HCT116 (cell line): ENCODE data around the gene KATNAL1. TPM values are rescaled to one million over a fixed set of nuclear protein-coding genes. Genes with fewer than 3 reads are reported as not detected.

Experiments used
- ATAC-seq: fragments of 200-7000 bp; cut with Tn5 transposase; 2 replicates; pipeline ENCODE4 v1.9.1; 2020; ENCODE audit warnings: mild to moderate bottlenecking, moderate library complexity
- Bru-seq: library from RNA; stranded (reverse); fragments of 400-500 nt; gene quantifications from one replicate; lab custom pipeline; 2021; lab: Mats Ljungman, UMichigan
- BruChase-seq, 2 experiments: library from RNA; stranded (reverse); fragments of 400-500 nt; gene quantifications; one replicate each; lab custom pipeline; 2021; lab: Mats Ljungman, UMichigan
- BruUV-seq: library from RNA; stranded (reverse); fragments of 400-500 nt; replicated peaks from 2 replicates; lab custom pipeline; 2021; lab: Mats Ljungman, UMichigan
- CTCF ChIA-PET: fragments of 300-600 bp; sonication (Branson Sonifier 250); formaldehyde crosslinking; loops from one replicate; lab custom pipeline; 2021; ENCODE audit warnings: antibody characterized with exemption; lab: Charles Lee
- POLR2A ChIA-PET: fragments of 300-600, 350-600 bp; sonication (Branson Sonifier 250); formaldehyde crosslinking; loops from one replicate; lab custom pipeline; 2021; ENCODE audit warnings: antibody characterized with exemption; lab: Charles Lee
- RAD21 ChIA-PET, 2 experiments: fragments of 300-600 bp; sonication (Branson Sonifier 250); formaldehyde crosslinking; loops; one replicate each; lab custom pipeline; 2023; ENCODE audit warnings: low total read pairs in 2 of 2; ENCODE audit not compliant: uncharacterized antibody in 2 of 2, unreplicated experiment in 2 of 2, low non-redundant PET in 1 of 2; lab: Charles Lee
- DNase-seq: peaks from one replicate; pipeline ENCODE4 v3.0.0-alpha.2; 2010; ENCODE audit warnings: low read depth, low spot score
- H2AFZ ChIP-seq: fragments of 200-600 bp; shearing (Covaris generic), sonication (generic); 2 replicates; pipeline ENCODE4 v1.6.1; 2017; ENCODE audit warnings: low read depth, mixed run types, mixed read lengths, antibody characterized with exemption, low read length; ENCODE audit not compliant: poor library complexity, severe bottlenecking
- H3K27ac ChIP-seq: 2 replicates; pipeline ENCODE4 v1.5.1; 2012; ENCODE audit warnings: low read depth, low read length
- H3K27me3 ChIP-seq: fragments of 200-600 bp; sonication (generic); 2 replicates; pipeline ENCODE4 v1.6.1; 2016; ENCODE audit warnings: mixed run types, low read length, mixed read lengths; ENCODE audit not compliant: insufficient read depth
- H3K36me3 ChIP-seq, 2 experiments: fragments of 200-500 bp in 1 of 2; fragments of 200-600 bp in 1 of 2; sonication (Bioruptor generic) in 1 of 2; sonication (generic) in 1 of 2; 2 replicates each; pipeline versions ENCODE4 v1.5.1 to v1.6.1; 2014 to 2016; ENCODE audit warnings: low read length in 2 of 2, inconsistent platforms in 1 of 2, mixed read lengths in 1 of 2, mixed run types in 1 of 2; ENCODE audit not compliant: insufficient read depth in 2 of 2, control insufficient read depth in 1 of 2
- H3K4me1 ChIP-seq, 2 experiments: fragments of 200-600 bp in 1 of 2; sonication (generic) in 1 of 2; 2 replicates each; pipeline versions ENCODE4 v1.5.1 to v1.6.1; 2012 to 2017; ENCODE audit warnings: low read length in 2 of 2, inconsistent platforms in 1 of 2, mild to moderate bottlenecking in 1 of 2, mixed read lengths in 1 of 2, mixed run types in 1 of 2, moderate library complexity in 1 of 2; ENCODE audit not compliant: insufficient read depth in 2 of 2, control insufficient read depth in 1 of 2
- H3K4me2 ChIP-seq: fragments of 200-600 bp; sonication (generic); 2 replicates; pipeline ENCODE4 v1.6.1; 2017; ENCODE audit warnings: mixed run types, low read length, mixed read lengths
- H3K4me3 ChIP-seq, 2 experiments: fragments of 200-600 bp in 1 of 2; sonication (generic) in 1 of 2; replicated peaks in 1 of 2; 2 replicates each; pipeline ENCODE4 v1.5.1; 2011 to 2016; ENCODE audit warnings: low read length in 2 of 2, control low read depth in 1 of 2, low read depth in 1 of 2, mild to moderate bottlenecking in 1 of 2, mixed read lengths in 1 of 2, mixed run types in 1 of 2
- H3K79me2 ChIP-seq: fragments of 200-600 bp; sonication (generic); 2 replicates; pipeline ENCODE4 v1.6.1; 2017; ENCODE audit warnings: mild to moderate bottlenecking, mixed run types, low read length, moderate library complexity, mixed read lengths; ENCODE audit not compliant: insufficient read depth
- H3K9ac ChIP-seq: fragments of 200-600 bp; sonication (generic); 2 replicates; pipeline ENCODE4 v1.6.1; 2016; ENCODE audit warnings: low read length, mixed read lengths
- H3K9me2 ChIP-seq: fragments of 200-600 bp; sonication (generic), shearing (Covaris generic); 2 replicates; pipeline ENCODE4 v1.6.1; 2017; ENCODE audit warnings: mixed run types, mild to moderate bottlenecking, moderate library complexity; ENCODE audit not compliant: insufficient read depth
- H3K9me3 ChIP-seq, 2 experiments: fragments of 200-500 bp in 1 of 2; fragments of 200-600 bp in 1 of 2; sonication (Bioruptor generic) in 1 of 2; sonication (generic) in 1 of 2; 2 replicates each; pipeline ENCODE4 v1.6.1; 2014 to 2017; ENCODE audit warnings: low read length in 2 of 2, mixed read lengths in 2 of 2, inconsistent platforms in 1 of 2, low read depth in 1 of 2, mild to moderate bottlenecking in 1 of 2, mixed run types in 1 of 2, moderate library complexity in 1 of 2; ENCODE audit not compliant: control insufficient read depth in 1 of 2, insufficient read depth in 1 of 2
- H4K20me1 ChIP-seq: fragments of 200-600 bp; sonication (generic), shearing (Covaris generic); 2 replicates; pipeline ENCODE4 v1.6.1; 2017; ENCODE audit warnings: mixed run types, mild to moderate bottlenecking, moderate library complexity; ENCODE audit not compliant: insufficient read depth
- CBX3 ChIP-seq: IDR thresholded peaks from 2 replicates; pipeline ENCODE4 v1.6.1; 2012; ENCODE audit warnings: low read depth
- CEBPB ChIP-seq: IDR thresholded peaks from 2 replicates; pipeline ENCODE4 v1.6.1; 2012; ENCODE audit warnings: low read depth
- ELF1 ChIP-seq: IDR thresholded peaks from 2 replicates; pipeline ENCODE4 v1.6.1; 2012; ENCODE audit warnings: low read depth, borderline replicate concordance
- JUND ChIP-seq: IDR thresholded peaks from 2 replicates; pipeline ENCODE4 v1.6.1; 2012
- MAX ChIP-seq: IDR thresholded peaks from 2 replicates; pipeline ENCODE4 v1.6.1; 2012
- POLR2A ChIP-seq: IDR thresholded peaks from 2 replicates; pipeline ENCODE4 v1.7.0; 2011; ENCODE audit warnings: borderline replicate concordance; ENCODE audit not compliant: insufficient read depth, insufficient read length; ENCODE audit errors: extremely low read depth
- SP1 ChIP-seq: IDR thresholded peaks from 2 replicates; pipeline ENCODE4 v1.6.1; 2012; ENCODE audit warnings: low read depth
- TCF7L2 ChIP-seq: IDR thresholded peaks from 2 replicates; pipeline ENCODE4 v1.7.0; 2011; ENCODE audit warnings: borderline replicate concordance, inconsistent platforms; ENCODE audit not compliant: insufficient read depth, insufficient read length; ENCODE audit errors: extremely low read depth
- ZNF274 ChIP-seq: fragments of 200-500 bp; sonication (Bioruptor generic); IDR thresholded peaks from 2 replicates; pipeline ENCODE4 v1.6.1; 2014; ENCODE audit warnings: mild to moderate bottlenecking, low read depth, low read length, inconsistent platforms
- intact Hi-C: fragments of 100-400 bp; cut with micrococcal nuclease; formaldehyde crosslinking; loops from 2 replicates; pipeline ENCODE4 v1.10.0; 2022
- long read RNA-seq: library from polyadenylated mRNA; unstranded; transcript quantifications from one replicate; pipeline ENCODE4 v2.0.0, GENCODE V29; 2021; ENCODE audit not compliant: unreplicated experiment
- polyA plus RNA-seq: library from polyadenylated mRNA; unstranded; fragments of >200 nt; gene quantifications from 2 replicates; pipeline ENCODE4 v1.2.1, GENCODE V29; 2012; ENCODE audit warnings: missing spikeins
- total RNA-seq: library from RNA; stranded (reverse); gene quantifications from one replicate; pipeline ENCODE4 v1.2.1, GENCODE V29; 2021; ENCODE audit not compliant: unreplicated experiment

Gene KATNAL1
- total RNA-seq (17.3 TPM), Bru-seq, nascent RNA (percentile 62 among the genes with signal in this experiment), BruChase-seq, experiment 1, labeled RNA remaining after a 6-hour chase (percentile 62 among the genes with signal in this experiment), BruChase-seq, experiment 2, labeled RNA remaining after a 2-hour chase (percentile 69 among the genes with signal in this experiment)
- polyA plus RNA-seq = 3.1 and 3.4 TPM in 2 replicates
- long read RNA-seq, full-length matches to known transcripts = 1 of 11 reads
- long read RNA-seq, partial matches to known transcripts = 2 of 11 reads
- long read RNA-seq, other reads (novel, unspliced or antisense) = 8 of 11 reads

GRCh38 chr13:30307194-30307970 is at the start of gene KATNAL1:
TSS of gene KATNAL1 (minus strand) at chr13:30307551. CDS start at chr13:30283777, 23,774 bp downstream.
- CTCF ChIA-PET = interaction anchor here (1.2 kb wide), 1 partner anchor 175 kb away, joined by 4 read pairs; no protein-coding TSS in a partner anchor
- DNase-seq (no peak), ATAC-seq (peak; percentile 76)
- Histone ChIP-seq H3K9me3 (no peaks in the 10 kb centered on the region), H3K4me2 (peak within 1 kb of the TSS; percentile 82), H3K4me3 (peak within 1 kb of the TSS; percentile 69 to 70), H3K27me3 (no peaks in the 10 kb centered on the region), H3K4me1 (peaks cover 47 to 57% of the 10 kb centered on the region in 2 experiments), H3K27ac (peak within 1 kb of the TSS; percentile 89), H3K36me3 (no peaks in the 10 kb centered on the region), H3K9me2 (no peaks in the 10 kb centered on the region), H4K20me1 (no peaks in the 10 kb centered on the region), H3K9ac (peak within 1 kb of the TSS; percentile 74), H2AFZ (no peak within 1 kb of the TSS), H3K79me2 (peaks cover 43% of the 10 kb centered on the region)
- intact Hi-C loops = no loop called here
- POLR2A ChIA-PET = interaction anchor here (0.6 to 1.5 kb wide), 3 partner anchors 10 to 467 kb away, joined by 3 to 7 read pairs (median 4); no protein-coding TSS in a partner anchor
- BruUV-seq = no TSS peak
- TF ChIP-seq CBX3 = no peak
- no peak for TF ChIP-seq CEBPB
- TF ChIP-seq ELF1 = no peak
- no peak for TF ChIP-seq ZNF274
- TF ChIP-seq SP1 = no peak
- no peak for TF ChIP-seq JUND
- peak; percentile 15 for TF ChIP-seq TCF7L2
- peak; percentile 11 for TF ChIP-seq POLR2A
- TF ChIP-seq MAX = peak; percentile 66; the same call in 1 of the 2 replicates
- RAD21 ChIA-PET = no interaction called here
